Vagina (tissue), 2 donors: ENCODE measurements around the gene HSPA9.

ENCODE experiments used
- POLR2A ChIP-seq, 2 donors: fragments of 450-650 bp; IDR thresholded peaks; one replicate each; pipeline ENCODE4 v1.6.1; 2017; ENCODE audit warnings: antibody characterized with exemption in 2 of 2, mild to moderate bottlenecking in 2 of 2, moderate library complexity in 2 of 2
- POLR2AphosphoS5 ChIP-seq, 2 donors: sonication (generic); formaldehyde crosslinking; IDR thresholded peaks; one replicate each; pipeline ENCODE4 v1.9.0; 2017; ENCODE audit warnings: antibody characterized with exemption in 2 of 2, mild to moderate bottlenecking in 2 of 2, low read depth in 1 of 2; ENCODE audit not compliant: insufficient read depth in 1 of 2
- TF ChIP-seq, protein P1 (sequence below), 3 experiments: fragments of 450-650 bp in 2 of 3; fragments of 200-600 bp in 1 of 3; sonication (generic) in 1 of 3; IDR thresholded peaks; one replicate each; pipeline ENCODE4 v1.5.1; 2017 to 2019; ENCODE audit warnings: antibody characterized with exemption in 3 of 3, mild to moderate bottlenecking in 2 of 3, moderate library complexity in 2 of 3

DNA sequence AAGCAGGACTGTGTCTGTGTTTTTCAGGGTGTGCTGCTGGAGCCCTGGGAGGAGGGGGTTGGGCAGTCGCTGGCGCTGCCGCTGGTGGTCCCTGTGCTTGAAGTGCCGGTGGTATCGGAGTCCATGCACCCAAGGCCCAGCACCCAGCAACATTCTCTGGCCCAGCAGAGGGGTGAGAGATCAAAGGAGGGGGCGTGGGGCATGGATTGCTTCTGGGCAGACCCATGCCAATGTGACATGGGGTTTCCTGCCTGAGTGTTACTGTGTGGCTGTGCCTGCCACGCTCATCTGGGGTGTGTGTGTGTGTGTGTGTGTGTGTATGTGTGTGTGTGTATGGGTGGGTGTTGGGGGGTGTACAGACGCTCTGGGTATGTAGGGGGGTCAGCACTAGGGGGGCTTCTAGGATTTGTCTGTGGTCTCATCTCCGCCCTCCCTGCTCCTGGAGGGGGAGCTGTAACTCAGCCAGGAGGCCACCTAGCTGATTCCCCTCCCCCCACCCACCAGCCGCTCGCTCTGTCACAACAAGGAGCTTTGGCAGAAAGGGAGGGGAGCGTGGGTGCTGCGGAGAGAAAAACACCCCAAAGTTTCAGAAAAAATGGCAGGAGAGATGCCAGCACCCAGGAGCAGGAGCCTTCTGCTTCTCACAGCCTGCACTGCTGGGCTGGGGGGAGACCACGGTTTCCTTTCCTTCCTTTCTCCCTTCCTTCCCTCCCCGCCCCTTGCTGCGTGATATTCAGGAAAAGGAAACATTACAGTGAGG is 35.9 kb upstream of the HSPA9 start:
- TF ChIP-seq, protein P1, sequence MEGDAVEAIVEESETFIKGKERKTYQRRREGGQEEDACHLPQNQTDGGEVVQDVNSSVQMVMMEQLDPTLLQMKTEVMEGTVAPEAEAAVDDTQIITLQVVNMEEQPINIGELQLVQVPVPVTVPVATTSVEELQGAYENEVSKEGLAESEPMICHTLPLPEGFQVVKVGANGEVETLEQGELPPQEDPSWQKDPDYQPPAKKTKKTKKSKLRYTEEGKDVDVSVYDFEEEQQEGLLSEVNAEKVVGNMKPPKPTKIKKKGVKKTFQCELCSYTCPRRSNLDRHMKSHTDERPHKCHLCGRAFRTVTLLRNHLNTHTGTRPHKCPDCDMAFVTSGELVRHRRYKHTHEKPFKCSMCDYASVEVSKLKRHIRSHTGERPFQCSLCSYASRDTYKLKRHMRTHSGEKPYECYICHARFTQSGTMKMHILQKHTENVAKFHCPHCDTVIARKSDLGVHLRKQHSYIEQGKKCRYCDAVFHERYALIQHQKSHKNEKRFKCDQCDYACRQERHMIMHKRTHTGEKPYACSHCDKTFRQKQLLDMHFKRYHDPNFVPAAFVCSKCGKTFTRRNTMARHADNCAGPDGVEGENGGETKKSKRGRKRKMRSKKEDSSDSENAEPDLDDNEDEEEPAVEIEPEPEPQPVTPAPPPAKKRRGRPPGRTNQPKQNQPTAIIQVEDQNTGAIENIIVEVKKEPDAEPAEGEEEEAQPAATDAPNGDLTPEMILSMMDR (IDR thresholded peaks at IDR 0.05), result no peak
- TF ChIP-seq POLR2A (IDR thresholded peaks at IDR 0.05), result no peak
- TF ChIP-seq POLR2AphosphoS5 (IDR thresholded peaks at IDR 0.05; ENCODE audit: insufficient read depth in 1 of 2, low read depth in 1 of 2), result no peak
